H9 (cell line): Measurements from ENCODE around the gene CKLF. TPM values are rescaled to one million over a fixed set of nuclear protein-coding genes. Genes with fewer than 3 reads are reported as not detected.

ENCODE experiments used
- DNase-seq: peaks from one replicate; pipeline ENCODE4 v3.0.0-alpha.2; 2017
- H2AFZ ChIP-seq: one replicate; pipeline ENCODE4 v1.6.1; 2013; ENCODE audit warnings: mild to moderate bottlenecking, low read length, control low read depth, moderate library complexity
- H2AK5ac ChIP-seq: 2 replicates; pipeline ENCODE4 v1.6.1; 2013; ENCODE audit warnings: low read length, control low read depth, mixed read lengths; ENCODE audit not compliant: insufficient read length
- H2BK120ac ChIP-seq: one replicate; pipeline ENCODE4 v1.6.1; 2013; ENCODE audit warnings: low read depth, mild to moderate bottlenecking, low read length, control low read depth, inconsistent platforms; ENCODE audit not compliant: poor library complexity, severe bottlenecking
- H2BK12ac ChIP-seq: 2 replicates; pipeline ENCODE4 v1.6.1; 2013; ENCODE audit warnings: low read length, control low read depth, mixed read lengths, low read depth; ENCODE audit not compliant: insufficient read length
- H2BK15ac ChIP-seq: 2 replicates; pipeline ENCODE4 v1.6.1; 2013; ENCODE audit warnings: low read depth, low read length, control low read depth
- H2BK20ac ChIP-seq: one replicate; pipeline ENCODE4 v1.6.1; 2013; ENCODE audit warnings: low read depth, mild to moderate bottlenecking, low read length, control low read depth, inconsistent platforms; ENCODE audit not compliant: poor library complexity, severe bottlenecking
- H2BK5ac ChIP-seq: 2 replicates; pipeline ENCODE4 v1.6.1; 2013; ENCODE audit warnings: low read length, control low read depth, mixed read lengths; ENCODE audit not compliant: insufficient read length
- H3K14ac ChIP-seq: 2 replicates; pipeline ENCODE4 v1.6.1; 2013; ENCODE audit warnings: low read length, control low read depth; ENCODE audit not compliant: insufficient read depth
- H3K18ac ChIP-seq: 2 replicates; pipeline ENCODE4 v1.6.1; 2013; ENCODE audit warnings: low read depth, mild to moderate bottlenecking, mixed read lengths, low read length, control low read depth; ENCODE audit not compliant: insufficient read length
- H3K23ac ChIP-seq: 2 replicates; pipeline ENCODE4 v1.6.1; 2013; ENCODE audit warnings: low read length, control low read depth, mixed read lengths, low read depth; ENCODE audit not compliant: insufficient read length
- H3K23me2 ChIP-seq: 2 replicates; pipeline ENCODE4 v1.6.1; 2013; ENCODE audit warnings: low read depth, mild to moderate bottlenecking, mixed read lengths, low read length, control low read depth; ENCODE audit not compliant: insufficient read length, poor library complexity, severe bottlenecking
- H3K27ac ChIP-seq: 2 replicates; pipeline ENCODE4 v1.5.1; 2013; ENCODE audit warnings: low read length, control low read depth, mixed read lengths, low read depth; ENCODE audit not compliant: insufficient read length
- H3K27me3 ChIP-seq: 2 replicates; pipeline ENCODE4 v1.6.1; 2013; ENCODE audit warnings: low read length, control low read depth, inconsistent platforms; ENCODE audit not compliant: insufficient read depth
- H3K4ac ChIP-seq: 2 replicates; pipeline ENCODE4 v1.6.1; 2013; ENCODE audit warnings: low read depth, mild to moderate bottlenecking, control low read depth, inconsistent platforms, low read length, moderate library complexity
- H3K4me1 ChIP-seq: 2 replicates; pipeline ENCODE4 v1.6.1; 2013; ENCODE audit warnings: low read length, control low read depth, inconsistent platforms; ENCODE audit not compliant: insufficient read depth
- H3K4me2 ChIP-seq: 2 replicates; pipeline ENCODE4 v1.6.1; 2013; ENCODE audit warnings: low read length, control low read depth, mixed read lengths; ENCODE audit not compliant: insufficient read length, insufficient read depth
- H3K56ac ChIP-seq: 2 replicates; pipeline ENCODE4 v1.6.1; 2013; ENCODE audit warnings: low read depth, mild to moderate bottlenecking, mixed read lengths, low read length, control low read depth; ENCODE audit not compliant: insufficient read length
- H3K79me1 ChIP-seq: 2 replicates; pipeline ENCODE4 v1.6.1; 2013; ENCODE audit warnings: low read depth, mild to moderate bottlenecking, moderate library complexity, low read length, control low read depth, inconsistent platforms; ENCODE audit not compliant: insufficient read depth, poor library complexity, severe bottlenecking
- H3K79me2 ChIP-seq: 2 replicates; pipeline ENCODE4 v1.6.1; 2013; ENCODE audit warnings: low read length, control low read depth, inconsistent platforms; ENCODE audit not compliant: insufficient read depth
- H3K9ac ChIP-seq: 2 replicates; pipeline ENCODE4 v1.6.1; 2013; ENCODE audit warnings: low read length, control low read depth, mixed read lengths; ENCODE audit not compliant: insufficient read length; ENCODE audit errors: extremely low read depth
- H3K9me3 ChIP-seq: one replicate; pipeline ENCODE4 v1.6.1; 2013; ENCODE audit warnings: low read depth, low read length, inconsistent platforms; ENCODE audit not compliant: control insufficient read depth
- H3T11ph ChIP-seq: one replicate; pipeline ENCODE4 v1.6.1; 2013; ENCODE audit warnings: mild to moderate bottlenecking, low read length, control low read depth, inconsistent platforms
- H4K20me1 ChIP-seq: one replicate; pipeline ENCODE4 v1.6.1; 2013; ENCODE audit not compliant: control insufficient read depth, insufficient read length, insufficient read depth
- H4K5ac ChIP-seq: 2 replicates; pipeline ENCODE4 v1.6.1; 2013; ENCODE audit warnings: low read depth, mild to moderate bottlenecking, mixed read lengths, low read length, control low read depth; ENCODE audit not compliant: insufficient read length
- H4K8ac ChIP-seq: replicated peaks from 2 replicates; pipeline ENCODE4 v1.6.1; 2013; ENCODE audit warnings: low read length, control low read depth, mixed read lengths, low read depth; ENCODE audit not compliant: insufficient read length
- H4K91ac ChIP-seq: 2 replicates; pipeline ENCODE4 v1.6.1; 2013; ENCODE audit warnings: low read depth, mild to moderate bottlenecking, moderate library complexity, mixed read lengths, low read length, control low read depth; ENCODE audit not compliant: insufficient read length
- H3K27ac Mint-ChIP-seq, 3 experiments: 2 replicates in 2 of 3; 3 replicates in 1 of 3; pipeline ENCODE4 v1.8.0; 2020 to 2021; ENCODE audit warnings: mixed read lengths in 3 of 3, mild to moderate bottlenecking in 1 of 3, moderate library complexity in 1 of 3
- H3K27me3 Mint-ChIP-seq: 2 replicates; pipeline ENCODE4 v1.8.0; 2021; ENCODE audit warnings: low read depth, mild to moderate bottlenecking, moderate library complexity, mixed read lengths
- H3K36me3 Mint-ChIP-seq, 3 experiments: 2 replicates in 2 of 3; 3 replicates in 1 of 3; pipeline ENCODE4 v1.8.0; 2020 to 2021; ENCODE audit warnings: low read depth in 3 of 3, mixed read lengths in 3 of 3; ENCODE audit not compliant: insufficient read depth in 1 of 3
- H3K4me1 Mint-ChIP-seq, 2 experiments: 2 replicates each; pipeline ENCODE4 v1.8.0; 2020; ENCODE audit warnings: mixed read lengths in 2 of 2
- H3K4me3 Mint-ChIP-seq, 2 experiments: 2 replicates in 1 of 2; 3 replicates in 1 of 2; pipeline ENCODE4 v1.8.0; 2020 to 2021; ENCODE audit warnings: mild to moderate bottlenecking in 2 of 2, mixed read lengths in 2 of 2, moderate library complexity in 1 of 2
- H3K9me3 Mint-ChIP-seq, 2 experiments: 2 replicates in 1 of 2; 3 replicates in 1 of 2; pipeline ENCODE4 v1.8.0; 2020; ENCODE audit warnings: mild to moderate bottlenecking in 2 of 2, mixed read lengths in 2 of 2, moderate library complexity in 1 of 2
- CTCF ChIP-seq: fragments of 200-600 bp; sonication (generic); conservative IDR thresholded peaks from 3 replicates; pipeline ENCODE4 v1.8.0; 2021; ENCODE audit warnings: antibody characterized with exemption, mild to moderate bottlenecking
- WGBS: extraction: QIAGEN DNeasy Blood & Tissue Kit; methylation state at CpG from one replicate; pipeline ENCODE4 v1.1.7; 2013; ENCODE audit warnings: missing lambda C conversion rate, low lambda C conversion rate, mixed read lengths; ENCODE audit not compliant: insufficient read length; ENCODE audit errors: extremely low coverage; 5-methylcytosine and 5-hydroxymethylcytosine counted together
- total RNA-seq: library from RNA; stranded (reverse); gene quantifications from 2 replicates; pipeline ENCODE4 v1.2.1, GENCODE V29; 2021

The CKLF gene
- total RNA-seq, 1 experiment from 2014 or later: 23.1 TPM

- no peaks in the 10 kb centered on the region for H3K4me1 Mint-ChIP-seq
- no CpG with 5 or more reads among the region's 2 CpGs for whole genome bisulfite sequencing
- Histone ChIP-seq H2AK5ac (no peak overlapping the region), H3K79me2 (no peaks in the 10 kb centered on the region), H2BK20ac (no peak overlapping the region), H3K18ac (no peak overlapping the region), H4K91ac (no peak overlapping the region), H2BK5ac (no peak overlapping the region), H3K9ac (no peak overlapping the region), H3K27me3 (no peaks in the 10 kb centered on the region), H3T11ph (no peak overlapping the region), H3K27ac (no peak overlapping the region), H2BK15ac (no peak overlapping the region), H3K23ac (no peak overlapping the region), H3K23me2 (no peaks in the 10 kb centered on the region), H3K9me3 (no peaks in the 10 kb centered on the region), H4K8ac (no peak overlapping the region), H3K56ac (no peak overlapping the region), H3K79me1 (no peaks in the 10 kb centered on the region), H2BK120ac (no peak overlapping the region), H4K20me1 (peaks cover 3% of the 10 kb centered on the region), H4K5ac (no peak overlapping the region), H3K14ac (no peak overlapping the region), H3K4me2 (no peak overlapping the region), H3K4ac (no peak overlapping the region), H3K4me1 (no peaks in the 10 kb centered on the region), H2BK12ac (no peak overlapping the region), H2AFZ (no peak overlapping the region)
- no peaks in the 10 kb centered on the region for H3K9me3 Mint-ChIP-seq
- H3K27ac Mint-ChIP-seq: no peak overlapping the region
- no peak overlapping the region for H3K4me3 Mint-ChIP-seq
- DNase-seq: no peak
- peaks cover 3 to 23% (median 20%) of the 10 kb centered on the region in 3 experiments; a peak in 5 of 7 replicates for H3K36me3 Mint-ChIP-seq
- no peak for TF ChIP-seq CTCF
- H3K27me3 Mint-ChIP-seq: no peaks in the 10 kb centered on the region
Measured at GRCh38 chr16:66562986-66563385, 10.6 kb downstream of the CKLF start.
